Colonic mucosa (tissue), 4 donors: ENCODE measurements around the gene TTF1. TPM values are rescaled to one million over a fixed set of nuclear protein-coding genes. Genes with fewer than 3 reads are reported as not detected.

Source experiments
- DNase-seq: peaks from one replicate; pipeline ENCODE4 v3.0.0-alpha.2; 2020
- H3K27ac ChIP-seq: fragments of 200-600 bp; one replicate; pipeline ENCODE4 v1.8.0; 2021
- H3K27me3 ChIP-seq: fragments of 200-600 bp; one replicate; pipeline ENCODE4 v1.8.0; 2021
- H3K36me3 ChIP-seq: fragments of 200-600 bp; one replicate; pipeline ENCODE4 v1.8.0; 2021
- H3K4me1 ChIP-seq: fragments of 200-600 bp; one replicate; pipeline ENCODE4 v1.8.0; 2021; ENCODE audit warnings: mild to moderate bottlenecking
- H3K4me3 ChIP-seq: fragments of 200-600 bp; one replicate; pipeline ENCODE4 v1.8.0; 2021
- H3K9ac ChIP-seq, 2 donors: one replicate each; pipeline ENCODE4 v1.7.0; 2013; ENCODE audit warnings: control low read depth in 2 of 2, low read depth in 2 of 2, low read length in 2 of 2
- H3K9me3 ChIP-seq: fragments of 200-600 bp; one replicate; pipeline ENCODE4 v1.8.0; 2021
- CTCF ChIP-seq: fragments of 200-600 bp; IDR thresholded peaks from one replicate; pipeline ENCODE4 v1.8.0; 2022; ENCODE audit warnings: antibody characterized with exemption, mild to moderate bottlenecking
- intact Hi-C: fragments of 100-400 bp; cut with DNase I; formaldehyde crosslinking; loops from one replicate; pipeline ENCODE4 v1.14.1; 2022
- total RNA-seq, 2 donors: library from RNA; stranded (reverse); fragmentation: NEBNext Ultra II Directional in 1 of 2; extraction: Animal tissue kit (Norgen Biotek cat#: 25700) in 1 of 2; gene quantifications; one replicate each; pipeline ENCODE4 v1.2.1, GENCODE V29; 2021
- donor health status: healthy.
- donor health status: DM: no; HTN: no; CAD: no.
- donor health status: DM: no; HTN: no; CAD: no.

Gene TTF1
- total RNA-seq, 2 donors from 2014 or later: 11.1 to 11.2 TPM

- Histone ChIP-seq H3K4me1 (no peaks in the 10 kb centered on the region), H3K27me3 (no peaks in the 10 kb centered on the region), H3K9me3 (no peaks in the 10 kb centered on the region), H3K9ac (no peak overlapping the region), H3K4me3 (no peak overlapping the region), H3K27ac (no peak overlapping the region), H3K36me3 (no peaks in the 10 kb centered on the region)
- intact Hi-C loops: no loop called here
- no peak for TF ChIP-seq CTCF
- DNase-seq: no peak
Measured at GRCh38 chr9:132367613-132368313, 38.9 kb downstream of the TTF1 start.

- Histone ChIP-seq H3K9me3 (no peaks in the 10 kb centered on the region), H3K36me3 (no peaks in the 10 kb centered on the region), H3K9ac (no peak overlapping the region), H3K27ac (no peak overlapping the region), H3K4me1 (no peaks in the 10 kb centered on the region), H3K4me3 (no peak overlapping the region), H3K27me3 (no peaks in the 10 kb centered on the region)
- intact Hi-C loops: no loop called here
- DNase-seq: no peak
- no peak for TF ChIP-seq CTCF
Measured at GRCh38 chr9:132366481-132366880, 40.2 kb downstream of the TTF1 start.

GRCh38 chr9:132365986-132366385 lies 40.7 kb downstream of the TTF1 start:
- Histone ChIP-seq H3K27me3 (no peaks in the 10 kb centered on the region), H3K27ac (no peak overlapping the region), H3K4me1 (no peaks in the 10 kb centered on the region), H3K4me3 (no peak overlapping the region), H3K9me3 (no peaks in the 10 kb centered on the region), H3K9ac (no peak overlapping the region), H3K36me3 (no peaks in the 10 kb centered on the region)
- intact Hi-C loops: no loop called here
- no peak for DNase-seq
- TF ChIP-seq CTCF: no peak

GRCh38 chr9:132364068-132364467 lies 42.6 kb downstream of the TTF1 start:
- no peak overlapping the region for H3K9ac ChIP-seq
- H3K4me1 ChIP-seq: no peaks in the 10 kb centered on the region
- no peak overlapping the region for H3K27ac ChIP-seq
- TF ChIP-seq CTCF: no peak
- intact Hi-C loops: no loop called here
- H3K9me3 ChIP-seq: no peaks in the 10 kb centered on the region
- H3K4me3 ChIP-seq: no peak overlapping the region
- H3K36me3 ChIP-seq: no peaks in the 10 kb centered on the region
- H3K27me3 ChIP-seq: no peaks in the 10 kb centered on the region
- DNase-seq: no peak

- Histone ChIP-seq H3K27ac (no peak overlapping the region), H3K4me3 (no peak overlapping the region), H3K9ac (no peak overlapping the region), H3K36me3 (no peaks in the 10 kb centered on the region), H3K4me1 (peaks cover 5% of the 10 kb centered on the region), H3K27me3 (no peaks in the 10 kb centered on the region), H3K9me3 (no peaks in the 10 kb centered on the region)
- DNase-seq: no peak
- TF ChIP-seq CTCF: no peak
- intact Hi-C loops: no loop called here
Measured at GRCh38 chr9:132357764-132358163, 48.9 kb downstream of the TTF1 start.
